Prostate gland (tissue), 2 donors: ENCODE data around the gene GRIA3. TPM values are rescaled to one million over a fixed set of nuclear protein-coding genes. Genes with fewer than 3 reads are reported as not detected.

Experiments
- DNase-seq: peaks from one replicate; pipeline ENCODE4 v3.0.0-alpha.2; 2019; ENCODE audit warnings: low spot score
- H3K27ac ChIP-seq, 2 donors: fragments of 200-600 bp; sonication (generic); 2 replicates each; pipeline ENCODE4 v1.5.1; 2017 to 2019
- H3K27me3 ChIP-seq: fragments of 200-600 bp; sonication (generic); replicated peaks from 2 replicates; pipeline ENCODE4 v1.5.1; 2019; ENCODE audit not compliant: insufficient read depth
- H3K36me3 ChIP-seq, 2 donors: fragments of 200-600 bp; sonication (generic); 1 replicate in 1 of 2; 2 replicates in 1 of 2; pipeline versions ENCODE4 v1.5.1 to v1.8.1; 2017 to 2019
- H3K4me1 ChIP-seq: fragments of 200-600 bp; sonication (generic); replicated peaks from 2 replicates; pipeline ENCODE4 v1.5.1; 2019
- H3K4me3 ChIP-seq, 2 donors: fragments of 200-600 bp; sonication (generic); 2 replicates each; pipeline ENCODE4 v1.5.1; 2017 to 2019
- H3K9me3 ChIP-seq: fragments of 200-600 bp; sonication (generic); 2 replicates; pipeline ENCODE4 v1.5.1; 2017
- POLR2A ChIP-seq: fragments of 450-650 bp; IDR thresholded peaks from one replicate; pipeline ENCODE4 v1.6.1; 2016; ENCODE audit warnings: antibody characterized with exemption, mild to moderate bottlenecking
- POLR2AphosphoS5 ChIP-seq: sonication (generic); formaldehyde crosslinking; IDR thresholded peaks from one replicate; pipeline ENCODE4 v1.6.1; 2017; ENCODE audit warnings: antibody characterized with exemption
- WGBS: methylation state at CpG from one replicate; pipeline ENCODE4 v1.1.5; 2018; 5-methylcytosine and 5-hydroxymethylcytosine counted together
- intact Hi-C: fragments of 100-400 bp; cut with DNase I; formaldehyde crosslinking; loops from one replicate; pipeline ENCODE4 v1.14.2; 2022
- total RNA-seq, 2 donors: library from RNA; depleted of rRNA; stranded (reverse); fragments of >200 nt; gene quantifications; one replicate each; pipeline ENCODE4 v1.1.0, GENCODE V29; 2016
- TF ChIP-seq, protein P1 (sequence below), 4 experiments: fragments of 200-600 bp in 2 of 4; fragments of 450-650 bp in 2 of 4; sonication (generic) in 2 of 4; IDR thresholded peaks; 1 replicate in 3 of 4; 2 replicates in 1 of 4; pipeline ENCODE4 v1.5.1; 2016 to 2019; ENCODE audit warnings: antibody characterized with exemption in 4 of 4, mild to moderate bottlenecking in 2 of 4, moderate library complexity in 2 of 4

The GRIA3 gene
- total RNA-seq, 2 donors from 2014 or later = 1.1 to 1.6 TPM

DNA sequence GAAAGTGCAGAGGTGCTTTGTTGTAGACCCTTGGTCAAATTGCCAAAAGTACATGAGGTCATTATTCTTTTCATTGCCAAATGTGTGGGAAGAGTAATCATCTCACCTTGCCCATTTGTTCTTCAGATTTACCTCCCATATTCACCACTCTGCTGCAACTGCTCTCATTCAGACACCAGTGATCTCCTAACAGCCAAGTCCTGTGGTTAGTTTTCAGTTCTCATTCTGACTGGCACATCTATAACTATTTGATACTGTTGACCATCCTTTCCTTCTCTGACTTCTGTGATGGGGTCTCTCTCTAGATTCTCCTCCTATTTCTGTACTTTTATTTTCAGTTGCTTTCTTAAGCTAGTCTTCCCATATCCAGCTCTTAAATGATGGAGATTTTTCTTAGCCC is 39.8 kb downstream of the GRIA3 start:
- H3K4me1 ChIP-seq = no peaks in the 10 kb centered on the region
- H3K27ac ChIP-seq = no peak overlapping the region
- no peak overlapping the region for H3K4me3 ChIP-seq
- no peaks in the 10 kb centered on the region for H3K27me3 ChIP-seq
- H3K36me3 ChIP-seq = no peaks in the 10 kb centered on the region
- H3K9me3 ChIP-seq = no peaks in the 10 kb centered on the region
- intact Hi-C loops = no loop called here
- DNase-seq = no peak
- TF ChIP-seq POLR2AphosphoS5 (no peak), POLR2A (no peak)
- TF ChIP-seq, protein P1, sequence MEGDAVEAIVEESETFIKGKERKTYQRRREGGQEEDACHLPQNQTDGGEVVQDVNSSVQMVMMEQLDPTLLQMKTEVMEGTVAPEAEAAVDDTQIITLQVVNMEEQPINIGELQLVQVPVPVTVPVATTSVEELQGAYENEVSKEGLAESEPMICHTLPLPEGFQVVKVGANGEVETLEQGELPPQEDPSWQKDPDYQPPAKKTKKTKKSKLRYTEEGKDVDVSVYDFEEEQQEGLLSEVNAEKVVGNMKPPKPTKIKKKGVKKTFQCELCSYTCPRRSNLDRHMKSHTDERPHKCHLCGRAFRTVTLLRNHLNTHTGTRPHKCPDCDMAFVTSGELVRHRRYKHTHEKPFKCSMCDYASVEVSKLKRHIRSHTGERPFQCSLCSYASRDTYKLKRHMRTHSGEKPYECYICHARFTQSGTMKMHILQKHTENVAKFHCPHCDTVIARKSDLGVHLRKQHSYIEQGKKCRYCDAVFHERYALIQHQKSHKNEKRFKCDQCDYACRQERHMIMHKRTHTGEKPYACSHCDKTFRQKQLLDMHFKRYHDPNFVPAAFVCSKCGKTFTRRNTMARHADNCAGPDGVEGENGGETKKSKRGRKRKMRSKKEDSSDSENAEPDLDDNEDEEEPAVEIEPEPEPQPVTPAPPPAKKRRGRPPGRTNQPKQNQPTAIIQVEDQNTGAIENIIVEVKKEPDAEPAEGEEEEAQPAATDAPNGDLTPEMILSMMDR (IDR thresholded peaks at IDR 0.05) = no peak

GRCh38 chrX:123230798-123231197 is 46.7 kb downstream of the GRIA3 start:
- intact Hi-C loops = no loop called here
- TF ChIP-seq, protein P1 (IDR thresholded peaks at IDR 0.05) = no peak
- TF ChIP-seq POLR2A = no peak
- H3K27ac ChIP-seq = no peak overlapping the region
- no peaks in the 10 kb centered on the region for H3K4me1 ChIP-seq
- H3K9me3 ChIP-seq = no peaks in the 10 kb centered on the region
- no peak overlapping the region for H3K4me3 ChIP-seq
- WGBS = 24% methylated on average over 2 of the region's 2 CpGs
- H3K27me3 ChIP-seq = no peaks in the 10 kb centered on the region
- DNase-seq = no peak
- H3K36me3 ChIP-seq = no peaks in the 10 kb centered on the region

GRCh38 chrX:123236859-123237258 is 52.8 kb downstream of the GRIA3 start:
- Histone ChIP-seq H3K4me3 (no peak overlapping the region), H3K4me1 (no peaks in the 10 kb centered on the region), H3K36me3 (no peaks in the 10 kb centered on the region), H3K27me3 (no peaks in the 10 kb centered on the region), H3K27ac (no peak overlapping the region), H3K9me3 (no peaks in the 10 kb centered on the region)
- TF ChIP-seq POLR2A (no peak), POLR2AphosphoS5 (no peak)
- TF ChIP-seq, protein P1 (IDR thresholded peaks at IDR 0.05) = no peak
- intact Hi-C loops = no loop called here
- no peak for DNase-seq

DNA sequence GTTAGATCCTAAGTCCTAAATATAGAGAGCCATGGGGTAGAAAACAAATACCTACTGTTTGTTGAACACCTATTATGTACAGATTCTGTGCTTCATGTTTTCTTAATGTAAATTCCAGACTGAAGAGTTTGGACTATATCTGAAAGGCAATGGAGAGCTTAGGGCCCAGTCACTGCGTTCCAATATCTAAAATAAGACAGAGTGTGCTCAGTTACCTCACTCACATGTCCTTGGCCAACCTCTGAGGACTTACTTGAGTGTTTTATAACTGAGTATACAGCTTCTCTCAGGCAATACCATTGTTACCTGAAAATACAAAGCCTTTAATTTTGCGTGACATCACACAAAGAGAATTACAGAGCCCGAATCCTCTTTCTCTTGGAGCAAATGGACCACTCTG is 53.2 kb downstream of the GRIA3 start:
- no peaks in the 10 kb centered on the region for H3K27me3 ChIP-seq
- no peaks in the 10 kb centered on the region for H3K36me3 ChIP-seq
- DNase-seq = no peak
- 63% methylated on average over 3 of the region's 3 CpGs for WGBS
- no peak overlapping the region for H3K4me3 ChIP-seq
- TF ChIP-seq POLR2A = no peak
- TF ChIP-seq, protein P1 (IDR thresholded peaks at IDR 0.05) = no peak
- no peak for TF ChIP-seq POLR2AphosphoS5
- no peaks in the 10 kb centered on the region for H3K9me3 ChIP-seq
- intact Hi-C loops = no loop called here
- H3K4me1 ChIP-seq = no peaks in the 10 kb centered on the region
- H3K27ac ChIP-seq = no peak overlapping the region

GRCh38 chrX:123254457-123254856 is 70.4 kb downstream of the GRIA3 start:
- TF ChIP-seq POLR2A (no peak), POLR2AphosphoS5 (no peak)
- TF ChIP-seq, protein P1 (IDR thresholded peaks at IDR 0.05) = no peak
- Histone ChIP-seq H3K9me3 (no peaks in the 10 kb centered on the region), H3K4me3 (no peak overlapping the region), H3K27me3 (no peaks in the 10 kb centered on the region), H3K4me1 (no peaks in the 10 kb centered on the region), H3K27ac (no peak overlapping the region), H3K36me3 (no peaks in the 10 kb centered on the region)
- intact Hi-C loops = no loop called here
- DNase-seq = no peak
- WGBS = 79% methylated on average over 1 of the region's 1 CpG
